ENCODE measurements around the gene COL6A2.

COL6A2 gene

DNA sequence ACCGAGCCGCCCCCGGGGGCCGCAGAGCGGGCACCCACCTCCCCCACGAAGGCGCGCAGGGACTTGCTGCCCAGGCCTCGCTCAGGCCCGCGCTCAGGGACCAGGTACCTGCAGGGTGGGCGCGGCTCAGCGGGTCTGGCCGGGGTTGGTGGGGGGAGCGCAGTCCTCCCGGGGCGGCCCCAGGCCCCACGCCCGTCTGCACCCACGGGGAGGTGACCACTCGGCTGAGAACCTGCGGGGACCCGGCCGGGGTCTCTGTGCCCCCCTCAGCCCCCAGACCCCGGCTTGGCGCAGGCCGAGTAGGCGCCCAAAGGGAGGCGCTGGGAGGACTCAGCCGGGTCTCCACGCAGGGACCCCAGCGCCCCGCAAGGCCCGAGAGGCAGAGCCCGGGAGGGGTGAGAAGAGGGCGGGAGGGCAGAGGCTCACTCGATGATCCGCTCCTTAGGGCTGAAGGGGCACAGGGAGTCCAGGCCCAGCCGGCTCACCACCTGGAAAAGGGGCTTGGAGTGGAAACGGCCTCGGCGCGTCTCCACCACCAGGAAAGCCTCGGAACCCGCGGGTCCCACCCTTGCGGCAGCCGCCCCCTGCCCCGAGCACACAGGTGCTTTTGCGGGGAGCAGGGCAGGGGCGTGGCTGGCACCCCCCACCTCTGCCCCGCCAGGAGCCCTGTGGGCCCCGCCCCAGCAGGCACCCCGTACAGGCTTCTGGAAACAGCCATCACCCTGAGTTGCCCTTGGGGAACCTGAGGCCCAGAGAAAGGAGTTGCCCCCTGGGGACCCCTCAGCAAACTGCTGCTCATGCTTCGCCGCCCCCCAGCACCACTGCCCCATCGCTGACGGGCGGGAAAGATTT is 48.2 kb downstream of the COL6A2 start:
- DNase-seq, result no peak

DNA sequence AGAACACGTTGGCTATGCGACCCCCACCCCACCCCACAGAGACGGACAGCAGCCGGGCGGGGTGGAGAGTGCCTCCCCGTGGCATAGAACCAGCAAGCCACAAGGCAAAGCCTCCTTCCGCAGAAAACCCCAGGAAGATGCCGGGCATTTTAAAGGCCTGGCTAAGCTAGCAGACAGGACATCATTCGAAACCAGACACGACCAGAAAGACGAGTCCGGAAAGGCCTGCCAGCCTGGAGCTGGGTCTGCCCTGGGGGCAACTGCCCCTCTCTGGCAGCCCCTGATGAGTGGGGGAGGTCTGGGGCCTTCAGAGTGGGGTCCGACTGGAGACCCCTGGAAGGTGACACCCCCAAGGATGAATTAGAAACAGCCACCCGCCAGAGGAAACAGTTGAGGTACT is 48.9 kb downstream of the COL6A2 start:
- DNase-seq, result no peak

DNA sequence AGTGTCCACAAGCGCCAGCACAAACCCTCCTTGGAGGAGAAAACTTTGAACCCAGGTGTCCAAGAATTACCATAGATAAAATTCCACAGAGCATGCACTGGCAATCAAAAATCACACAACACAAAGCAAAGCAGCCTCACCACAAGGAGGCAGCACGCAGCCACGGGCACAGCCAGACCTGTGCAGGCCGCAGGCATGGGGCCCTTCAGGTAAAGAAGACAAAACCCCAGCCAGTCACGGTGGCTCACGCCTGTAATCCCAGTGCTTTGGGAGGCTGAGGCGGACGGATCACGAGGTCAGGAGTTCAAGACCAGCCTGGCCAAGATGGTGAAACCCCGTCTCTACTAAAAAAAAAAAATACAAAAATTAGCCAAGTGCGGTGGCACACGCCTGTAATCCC is 49.5 kb downstream of the COL6A2 start:
- peak; percentile 66 for DNase-seq

DNA sequence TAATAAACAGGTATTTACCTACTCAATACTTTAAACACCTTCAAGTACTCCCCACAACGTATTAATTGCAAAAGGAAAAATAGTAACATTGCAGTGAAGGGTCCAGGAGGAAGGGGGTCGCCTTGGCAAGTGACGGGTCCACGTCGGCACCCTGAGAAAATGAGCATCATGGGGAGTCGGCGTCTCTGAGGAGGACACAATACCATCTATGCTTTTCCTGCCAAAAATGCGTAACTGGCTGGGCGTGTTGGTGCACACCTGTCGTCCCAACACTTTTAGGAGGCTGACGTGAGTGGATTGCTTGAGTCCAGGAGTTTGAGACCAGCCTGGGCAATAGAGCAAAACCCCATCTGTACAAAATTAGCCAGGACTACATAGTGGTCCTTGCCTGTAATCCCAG is 50.2 kb downstream of the COL6A2 start:
- DNase-seq, result no peak

DNA sequence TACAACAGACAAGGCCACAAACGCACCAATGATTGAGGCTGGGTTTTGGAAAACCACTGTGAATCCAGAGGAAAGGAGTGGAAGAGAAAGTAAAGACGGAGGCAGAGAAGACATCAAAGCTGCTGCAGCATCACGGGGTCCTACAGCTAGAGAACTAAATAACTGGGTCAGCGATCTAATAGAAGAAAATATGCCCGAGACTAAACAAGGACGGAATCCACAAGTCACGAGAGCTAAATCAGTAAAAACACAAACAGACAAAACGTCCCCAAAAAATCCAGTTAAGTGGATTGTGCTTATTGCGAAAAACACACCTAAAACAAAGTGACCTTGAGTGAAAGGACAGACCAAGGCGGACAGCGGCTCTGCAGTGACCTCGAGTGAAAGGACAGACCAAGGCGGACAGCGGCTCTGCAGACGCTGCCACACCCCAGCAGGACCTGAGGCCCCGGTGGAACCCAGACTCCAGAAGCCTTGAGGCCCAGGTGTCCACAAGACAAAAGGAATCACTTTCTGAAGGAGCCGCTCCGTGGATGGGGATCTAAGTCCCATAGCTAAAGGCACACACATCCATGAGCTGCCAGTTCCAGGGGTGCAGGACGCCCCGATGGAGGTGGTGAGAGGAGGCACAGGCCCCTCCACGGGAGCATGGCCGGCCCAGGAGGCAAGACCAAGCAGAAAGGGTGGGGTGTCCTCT is 51.4 kb downstream of the COL6A2 start:
- no peak for DNase-seq

DNA sequence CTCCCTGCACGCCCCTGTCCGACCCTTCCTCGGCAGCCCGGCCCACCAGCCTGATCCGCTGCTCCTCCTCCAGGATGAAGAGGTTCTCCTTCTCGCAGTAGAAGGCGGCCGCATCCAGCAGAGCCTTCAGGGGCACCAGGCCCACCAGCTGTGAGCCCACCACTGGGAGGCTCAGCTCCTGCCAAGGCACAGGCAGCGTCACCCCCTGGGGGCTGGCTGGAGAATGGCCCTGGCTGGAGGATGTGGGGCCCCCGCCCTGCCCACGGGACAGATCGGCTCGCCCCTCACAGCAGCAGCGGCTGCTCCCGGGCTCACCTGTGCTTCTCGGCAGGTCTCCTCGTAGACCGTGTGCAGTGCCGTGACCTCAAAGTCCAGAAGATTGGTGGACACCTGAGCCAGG is 52.2 kb downstream of the COL6A2 start:
- DNase-seq, result no peak

DNA sequence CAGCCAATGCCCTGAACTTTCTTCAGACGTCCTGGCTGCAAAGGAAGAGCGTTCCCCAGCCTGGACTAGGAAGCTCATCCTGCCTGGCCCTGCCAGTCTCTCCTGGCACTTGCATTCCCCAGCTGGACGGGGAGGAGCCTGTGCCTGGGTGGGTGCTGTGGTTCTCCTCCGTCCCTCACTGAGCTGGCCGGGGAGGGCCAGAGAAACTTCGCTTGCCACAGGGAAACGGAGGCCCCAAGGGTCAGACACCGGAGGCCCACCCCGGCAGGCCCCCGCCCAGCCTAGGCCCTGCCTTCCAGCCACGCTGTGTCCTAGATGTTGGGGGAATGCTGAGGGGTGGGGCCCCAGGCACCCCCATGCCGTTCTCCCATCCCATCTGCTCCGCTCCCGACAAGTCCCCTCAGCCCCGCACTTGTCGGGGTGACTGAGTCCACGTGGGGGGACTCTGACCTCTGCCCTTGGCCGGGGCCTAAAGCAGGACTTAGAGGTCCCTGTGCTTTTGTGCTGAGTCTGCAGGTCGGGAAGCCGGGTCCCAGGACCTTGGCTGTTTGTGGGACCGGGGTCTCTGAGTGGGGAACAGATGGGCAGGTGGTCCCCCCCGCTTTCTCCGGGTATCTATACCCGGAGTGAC is 52.7 kb downstream of the COL6A2 start:
- DNase-seq, result no peak

DNA sequence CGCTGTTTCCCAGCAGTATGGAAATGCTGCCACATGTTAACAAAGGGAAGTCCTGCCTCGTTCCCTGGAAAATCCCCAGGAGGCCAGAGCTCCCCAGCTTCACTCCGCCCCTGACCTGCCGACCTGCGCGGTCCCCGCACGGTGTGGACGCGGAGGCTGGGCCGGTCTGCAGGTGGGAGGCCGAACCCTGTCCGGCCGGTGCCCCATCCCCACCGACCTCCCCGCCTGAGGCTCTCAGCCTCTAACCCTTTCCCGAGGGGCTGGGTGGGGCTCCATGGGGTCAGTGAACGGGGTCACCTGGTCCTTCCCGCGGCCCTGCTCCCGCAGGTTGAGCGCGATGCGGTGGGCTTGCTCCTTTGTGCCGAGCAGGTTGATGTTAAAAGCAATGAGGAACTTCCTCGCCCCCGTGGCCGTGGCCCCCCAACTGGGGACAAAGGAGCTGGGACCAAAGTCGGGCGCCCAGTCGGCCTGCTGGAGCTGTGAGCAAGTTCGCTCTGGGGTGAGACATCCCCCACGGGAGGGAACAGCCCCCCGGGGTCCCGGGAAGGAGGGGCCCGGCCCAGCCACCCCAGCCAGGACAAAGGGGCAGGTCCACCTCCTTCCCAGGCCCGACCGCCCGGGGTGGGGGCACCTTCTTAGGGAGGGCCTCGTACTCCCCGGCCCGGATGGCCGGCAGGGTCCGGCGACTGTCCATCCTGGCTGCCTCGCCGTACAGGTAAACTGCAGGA is 53.5 kb downstream of the COL6A2 start:
- no peak for DNase-seq

DNA sequence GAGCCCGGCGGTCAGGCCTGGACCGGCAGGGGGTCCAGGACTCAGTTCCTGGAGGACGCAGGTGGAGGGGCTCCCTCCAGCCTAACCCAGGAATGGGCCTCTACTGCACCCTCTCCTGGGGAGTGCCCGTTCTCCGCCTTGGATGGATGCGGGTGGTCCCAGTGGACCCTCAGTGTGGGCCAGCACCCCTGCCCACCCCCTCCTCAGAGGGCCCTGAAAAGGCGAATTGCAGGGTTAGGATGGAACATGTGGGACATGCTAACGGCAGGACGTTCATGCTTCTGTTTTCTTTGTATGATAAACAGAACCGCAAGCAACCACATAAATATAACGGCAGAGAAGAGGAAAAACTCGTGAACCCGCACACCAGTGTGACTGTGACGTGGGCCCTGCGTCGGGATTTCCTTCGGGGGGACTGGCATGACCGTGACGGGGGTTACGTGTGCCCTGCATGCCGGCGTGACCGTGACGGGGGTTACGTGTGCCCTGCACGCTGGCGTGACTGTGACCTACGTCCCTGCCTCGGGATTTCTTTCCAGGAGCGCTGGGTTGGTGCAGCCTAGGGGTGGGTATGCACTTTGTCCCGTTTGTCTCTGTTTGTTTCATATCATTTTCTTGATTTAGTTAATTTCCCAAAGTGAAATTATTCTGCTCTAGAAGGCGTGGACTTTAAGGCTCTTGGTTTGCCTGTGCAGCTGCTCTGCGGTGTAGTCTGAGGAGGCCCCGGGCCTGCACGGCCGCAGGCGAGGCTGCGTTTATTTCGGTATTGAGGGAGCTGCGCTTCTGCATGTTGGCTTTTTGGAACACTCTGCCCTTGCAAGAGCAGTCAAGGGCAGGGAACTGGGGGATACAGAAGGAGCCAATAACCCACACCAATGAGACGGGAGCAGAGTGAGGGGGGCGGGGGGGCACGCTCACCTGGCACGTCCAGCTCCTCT is 54.3 kb downstream of the COL6A2 start:
- no peak for DNase-seq

DNA sequence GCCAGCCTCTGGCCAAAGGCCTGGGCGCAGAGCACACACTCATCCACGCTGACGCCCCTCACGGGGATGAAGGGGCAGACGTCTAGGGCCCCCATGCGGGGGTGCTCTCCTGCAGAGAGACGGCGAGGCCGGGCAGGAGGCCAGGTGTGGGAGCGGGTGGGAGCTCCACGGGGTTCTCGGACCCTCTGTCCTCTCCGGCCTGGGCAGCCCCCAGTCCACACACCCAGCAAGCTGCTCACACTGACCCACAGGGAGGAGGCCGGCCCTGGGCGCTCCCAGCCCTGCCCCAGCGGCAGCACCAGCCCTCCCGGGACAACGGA is 55.0 kb downstream of the COL6A2 start:
- DNase-seq, result no peak

DNA sequence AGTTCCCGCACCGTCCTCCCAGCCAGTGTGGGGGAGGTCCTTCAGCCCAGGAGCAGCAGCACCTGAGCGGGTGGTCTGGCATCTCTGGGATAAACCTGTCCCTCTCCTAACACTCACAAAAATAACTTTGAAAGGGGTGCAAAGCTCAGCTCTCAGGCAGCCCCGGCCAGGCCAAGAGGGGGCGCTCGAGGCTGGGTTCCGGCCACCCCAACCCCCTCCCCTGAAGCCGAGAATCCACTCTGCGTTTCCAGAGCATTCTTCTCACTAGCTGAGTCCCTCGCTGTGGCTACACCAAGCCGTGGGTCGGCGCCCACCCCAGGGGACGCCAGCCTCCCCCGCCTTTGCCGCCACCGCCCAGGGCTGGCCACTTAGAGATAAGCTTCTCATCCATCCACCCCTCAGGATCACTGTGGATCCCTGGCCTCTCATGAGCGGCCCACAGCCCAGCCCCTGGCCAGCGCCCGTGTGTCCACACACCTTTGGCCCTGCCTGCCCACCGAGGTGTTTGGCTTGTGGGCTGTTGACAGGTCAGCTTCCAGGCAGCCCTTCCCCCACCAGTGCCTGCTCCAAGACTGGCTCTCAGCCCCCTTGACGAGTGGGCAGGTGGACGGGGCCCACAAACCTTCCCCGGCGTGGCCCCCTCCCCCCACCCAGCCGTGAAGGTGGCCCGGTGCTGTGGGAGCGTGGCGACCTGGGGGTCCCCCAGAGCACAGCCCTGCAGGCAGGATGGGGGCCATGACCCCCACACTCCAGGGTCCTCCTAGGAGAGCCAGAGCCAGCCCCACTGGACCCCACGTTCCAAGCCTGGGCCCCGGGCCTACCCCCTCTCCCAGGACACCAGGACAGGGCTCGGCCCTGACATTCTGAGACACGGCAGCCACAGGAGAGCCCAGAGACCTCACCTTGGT is 55.6 kb downstream of the COL6A2 start:
- peak; percentile 48 for DNase-seq

DNA sequence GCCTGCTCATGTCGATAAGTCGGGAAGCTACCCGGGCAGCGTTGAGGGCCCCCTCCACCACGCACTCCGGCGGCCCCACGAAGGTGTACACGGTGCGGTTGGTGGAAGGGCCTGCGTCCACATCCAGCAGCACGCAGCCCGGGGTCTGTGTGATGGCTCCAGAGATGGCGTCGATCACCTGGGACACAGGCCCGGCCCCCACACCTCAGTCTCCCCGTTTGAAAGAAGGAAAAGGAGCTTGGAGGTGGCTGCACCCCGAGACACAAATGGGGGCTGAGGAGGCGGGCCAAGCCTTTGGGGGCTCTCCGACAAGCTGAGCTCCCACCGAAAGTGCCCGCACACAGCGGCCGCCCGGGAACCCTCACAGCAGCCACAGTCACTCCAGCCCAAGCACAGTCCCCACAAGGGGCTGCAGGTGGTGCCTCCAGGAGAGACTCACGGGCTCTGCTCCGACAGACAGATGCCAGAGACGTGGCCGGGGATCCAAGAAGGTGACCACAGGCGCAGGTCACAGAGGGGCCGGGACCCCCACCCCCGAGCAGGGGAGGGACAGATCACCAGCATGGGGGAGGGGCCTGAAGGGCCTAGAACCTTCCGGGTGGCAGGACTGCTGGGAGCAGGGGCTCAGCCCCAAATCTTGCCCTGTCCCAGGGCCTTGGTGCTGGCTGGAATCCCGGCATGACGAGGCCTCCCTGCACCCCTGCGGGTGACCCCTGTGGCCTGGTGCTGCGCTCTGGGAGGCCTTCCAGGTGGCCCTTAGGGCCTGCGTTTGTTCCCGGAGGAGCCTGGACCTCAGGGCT is 56.4 kb downstream of the COL6A2 start:
- DNase-seq, result no peak

DNA sequence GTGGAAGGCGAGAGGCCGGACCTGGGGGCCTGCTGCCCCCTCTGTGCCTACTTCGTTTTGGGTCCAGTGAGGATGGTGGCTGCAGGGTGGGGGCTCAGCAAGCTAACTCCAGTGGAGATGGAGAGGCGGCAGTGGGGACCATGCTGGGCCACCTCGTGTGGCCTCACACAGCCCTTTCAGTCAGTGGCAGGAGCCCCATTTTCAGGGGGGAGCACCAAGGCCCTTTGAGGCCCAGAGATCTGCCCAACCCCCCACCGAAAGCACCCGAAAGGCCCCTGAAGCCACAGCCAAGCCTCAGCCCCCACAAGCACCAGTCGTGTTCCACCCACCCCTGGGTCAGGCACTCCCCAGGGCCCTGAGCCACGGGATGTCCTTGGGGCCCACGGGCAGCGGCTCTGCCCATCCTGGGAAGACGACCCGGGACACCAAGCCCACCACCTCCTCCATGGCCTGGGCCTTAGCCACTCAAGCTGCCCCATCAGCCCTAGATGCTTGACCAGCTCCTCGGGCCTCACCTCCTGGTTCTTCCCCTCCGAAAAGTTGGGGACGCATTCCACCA is 57.1 kb downstream of the COL6A2 start:
- DNase-seq, result no peak

DNA sequence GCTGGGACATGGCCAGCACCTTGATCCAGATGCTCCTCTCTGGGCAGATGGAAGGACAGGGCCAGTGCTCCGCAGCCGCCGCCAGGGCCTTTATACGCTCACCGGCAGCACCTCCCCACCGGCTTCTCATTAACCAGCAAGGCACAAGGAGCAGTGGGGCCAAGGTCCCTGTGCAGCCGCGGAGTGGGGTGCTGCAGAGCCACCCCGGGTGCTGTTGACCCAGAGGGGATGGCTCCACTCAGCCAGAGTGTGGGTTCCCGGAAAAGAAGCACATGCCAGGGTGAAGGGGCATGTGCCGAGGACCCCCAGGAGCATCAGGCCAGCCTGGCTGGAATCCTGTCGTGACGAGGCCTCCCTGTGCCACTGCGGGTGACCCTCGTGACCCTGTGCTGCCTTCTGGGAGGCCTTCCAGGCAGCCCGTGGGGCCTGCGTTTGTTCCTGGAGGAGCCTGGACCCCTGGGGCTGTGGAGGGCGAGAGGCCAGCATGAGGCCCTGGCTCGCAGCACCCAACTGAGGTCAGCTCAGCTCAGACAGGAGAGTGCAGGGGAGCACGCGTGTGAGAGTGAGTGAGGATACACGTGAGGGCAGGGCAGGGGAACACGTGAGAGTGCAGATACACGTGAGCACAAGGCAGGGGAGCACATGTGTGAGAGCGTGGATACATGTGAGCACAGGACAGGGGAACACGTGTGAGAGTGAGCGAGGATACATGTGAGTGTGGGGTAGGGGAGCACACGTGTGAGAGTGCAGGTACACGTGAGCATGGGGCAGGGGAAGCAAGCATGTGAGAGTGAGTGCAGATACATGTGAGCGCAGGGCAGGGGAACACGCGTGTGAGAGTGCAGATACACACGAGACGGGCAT is 57.8 kb downstream of the COL6A2 start, which contains the start of gene FTCD:
TSS of gene FTCD (minus strand) at position 66 of the 864 bp plus-strand sequence. CDS start at position 10, 56 bp downstream.
- no peak for DNase-seq

DNA sequence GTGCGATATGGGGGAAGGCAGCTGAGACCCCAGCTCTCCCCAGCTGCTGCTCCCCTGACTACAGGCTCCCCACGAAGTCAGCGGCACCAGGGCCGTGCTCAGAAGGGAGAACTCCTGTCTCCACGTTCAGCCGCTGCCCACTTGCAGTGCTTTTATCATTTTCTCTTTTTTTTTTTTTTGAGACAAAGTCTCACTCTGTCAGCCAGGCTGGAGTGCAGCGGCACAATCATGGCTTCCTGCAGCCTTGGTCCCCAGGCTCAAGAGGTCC is 58.4 kb downstream of the COL6A2 start:
- no peak for DNase-seq

DNA sequence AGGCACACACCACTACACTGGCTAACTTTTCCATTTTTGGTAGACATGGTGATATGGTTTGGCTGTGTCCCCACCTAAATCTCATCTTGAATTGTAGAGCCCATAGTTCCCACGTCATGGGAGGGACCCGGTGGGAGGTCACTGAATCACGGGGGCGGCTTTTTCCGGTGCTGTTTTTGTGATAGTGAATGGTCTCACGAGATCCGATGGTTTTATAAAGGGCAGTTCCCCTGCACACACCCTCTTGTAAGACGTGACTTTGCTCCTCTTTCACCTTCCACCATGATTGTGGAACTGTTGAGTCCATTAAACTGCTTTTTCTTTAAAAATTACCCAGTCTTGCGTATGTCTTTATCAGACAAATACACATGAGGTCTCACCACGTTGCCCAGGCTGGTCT is 58.8 kb downstream of the COL6A2 start:
- no peak for DNase-seq

DNA sequence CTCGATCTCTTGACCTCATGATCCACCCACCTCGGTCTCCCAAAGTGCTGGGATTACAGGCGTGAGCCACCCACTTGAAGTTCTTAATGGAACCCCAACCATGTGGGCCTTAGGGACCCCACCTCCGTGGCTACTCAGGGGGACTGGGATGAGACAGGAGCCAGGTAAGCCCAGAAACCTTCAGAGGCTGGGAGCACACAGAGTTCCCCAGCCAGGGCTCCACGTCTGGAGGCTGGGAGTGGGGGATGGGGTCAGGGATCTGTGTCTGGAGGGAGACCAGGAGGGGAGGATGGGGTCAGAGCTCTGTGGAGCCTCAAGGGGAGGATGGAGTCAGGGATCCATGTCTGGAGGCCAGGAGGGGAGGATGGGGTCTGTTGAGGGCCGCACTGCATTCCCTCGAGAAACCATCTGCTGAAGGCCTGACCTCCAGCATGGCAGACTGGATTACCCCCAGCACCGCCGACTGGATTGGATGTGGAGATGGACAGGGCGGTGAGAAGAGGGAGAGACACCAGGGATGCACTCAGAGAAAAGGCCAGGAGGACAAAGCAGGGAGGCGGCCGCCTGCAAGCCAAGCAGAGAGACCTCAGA is 59.6 kb downstream of the COL6A2 start:
- DNase-seq, result no peak

DNA sequence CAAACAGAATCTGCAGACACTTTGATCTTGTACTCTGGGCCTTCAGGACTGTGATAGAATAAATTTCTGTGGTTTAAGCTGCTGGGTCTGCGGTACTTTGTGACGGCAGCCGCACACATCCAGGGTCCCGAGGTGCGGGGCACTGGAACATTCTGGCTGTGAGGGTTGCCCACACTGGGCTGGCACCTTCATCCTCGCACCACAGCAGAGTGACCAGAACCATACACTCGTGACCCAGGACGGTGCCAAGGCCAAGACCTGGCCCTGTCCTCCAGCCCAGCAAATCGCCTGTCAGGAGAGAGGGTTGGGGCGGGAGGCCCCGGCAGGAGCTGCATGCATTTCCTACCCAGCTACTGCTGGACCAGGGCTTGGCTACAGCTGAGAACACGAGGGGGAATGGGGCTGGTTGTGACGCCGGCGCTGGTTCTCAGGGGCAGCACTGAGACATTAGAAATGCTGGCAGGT is 60.1 kb downstream of the COL6A2 start:
- no peak for DNase-seq

All from hematopoietic multipotent progenitor cell treated with erythropoietin and hydrocortisone succinate and interleukin-3 and kit ligand, for 8 days (in vitro differentiated cells).